ENCODE results near the gene CEP192. TPM values are rescaled to one million over a fixed set of nuclear protein-coding genes. Genes with fewer than 3 reads are reported as not detected.

CEP192 gene, protein sequence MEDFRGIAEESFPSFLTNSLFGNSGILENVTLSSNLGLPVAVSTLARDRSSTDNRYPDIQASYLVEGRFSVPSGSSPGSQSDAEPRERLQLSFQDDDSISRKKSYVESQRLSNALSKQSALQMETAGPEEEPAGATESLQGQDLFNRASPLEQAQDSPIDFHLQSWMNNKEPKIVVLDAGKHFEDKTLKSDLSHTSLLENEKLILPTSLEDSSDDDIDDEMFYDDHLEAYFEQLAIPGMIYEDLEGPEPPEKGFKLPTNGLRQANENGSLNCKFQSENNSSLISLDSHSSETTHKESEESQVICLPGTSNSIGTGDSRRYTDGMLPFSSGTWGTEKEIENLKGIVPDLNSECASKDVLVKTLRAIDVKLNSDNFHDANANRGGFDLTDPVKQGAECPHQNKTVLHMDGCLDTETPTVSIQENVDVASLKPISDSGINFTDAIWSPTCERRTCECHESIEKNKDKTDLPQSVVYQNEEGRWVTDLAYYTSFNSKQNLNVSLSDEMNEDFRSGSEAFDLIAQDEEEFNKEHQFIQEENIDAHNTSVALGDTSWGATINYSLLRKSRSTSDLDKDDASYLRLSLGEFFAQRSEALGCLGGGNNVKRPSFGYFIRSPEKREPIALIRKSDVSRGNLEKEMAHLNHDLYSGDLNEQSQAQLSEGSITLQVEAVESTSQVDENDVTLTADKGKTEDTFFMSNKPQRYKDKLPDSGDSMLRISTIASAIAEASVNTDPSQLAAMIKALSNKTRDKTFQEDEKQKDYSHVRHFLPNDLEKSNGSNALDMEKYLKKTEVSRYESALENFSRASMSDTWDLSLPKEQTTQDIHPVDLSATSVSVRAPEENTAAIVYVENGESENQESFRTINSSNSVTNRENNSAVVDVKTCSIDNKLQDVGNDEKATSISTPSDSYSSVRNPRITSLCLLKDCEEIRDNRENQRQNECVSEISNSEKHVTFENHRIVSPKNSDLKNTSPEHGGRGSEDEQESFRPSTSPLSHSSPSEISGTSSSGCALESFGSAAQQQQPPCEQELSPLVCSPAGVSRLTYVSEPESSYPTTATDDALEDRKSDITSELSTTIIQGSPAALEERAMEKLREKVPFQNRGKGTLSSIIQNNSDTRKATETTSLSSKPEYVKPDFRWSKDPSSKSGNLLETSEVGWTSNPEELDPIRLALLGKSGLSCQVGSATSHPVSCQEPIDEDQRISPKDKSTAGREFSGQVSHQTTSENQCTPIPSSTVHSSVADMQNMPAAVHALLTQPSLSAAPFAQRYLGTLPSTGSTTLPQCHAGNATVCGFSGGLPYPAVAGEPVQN (N-terminal part only)
- 10 to 100 TPM; 20.1 to 27.2 TPM for total RNA-seq

- H3K36me3 ChIP-seq: no peaks in the 10 kb centered on the region
- H3K27me3 ChIP-seq (replicated peaks; ENCODE audit: insufficient read depth): no peaks in the 10 kb centered on the region
- peak within 1 kb of the TSS; percentile 91 for H3K4me3 ChIP-seq
- ATAC-seq (ENCODE audit: insufficient number of reproducible peaks, low FRiP score, low read depth): peak; percentile 100
- peak; percentile 94 for DNase-seq (ENCODE audit: low spot score)
- H3K27ac ChIP-seq: peak within 1 kb of the TSS; percentile 69 to 82
- TF ChIP-seq, protein P1, sequence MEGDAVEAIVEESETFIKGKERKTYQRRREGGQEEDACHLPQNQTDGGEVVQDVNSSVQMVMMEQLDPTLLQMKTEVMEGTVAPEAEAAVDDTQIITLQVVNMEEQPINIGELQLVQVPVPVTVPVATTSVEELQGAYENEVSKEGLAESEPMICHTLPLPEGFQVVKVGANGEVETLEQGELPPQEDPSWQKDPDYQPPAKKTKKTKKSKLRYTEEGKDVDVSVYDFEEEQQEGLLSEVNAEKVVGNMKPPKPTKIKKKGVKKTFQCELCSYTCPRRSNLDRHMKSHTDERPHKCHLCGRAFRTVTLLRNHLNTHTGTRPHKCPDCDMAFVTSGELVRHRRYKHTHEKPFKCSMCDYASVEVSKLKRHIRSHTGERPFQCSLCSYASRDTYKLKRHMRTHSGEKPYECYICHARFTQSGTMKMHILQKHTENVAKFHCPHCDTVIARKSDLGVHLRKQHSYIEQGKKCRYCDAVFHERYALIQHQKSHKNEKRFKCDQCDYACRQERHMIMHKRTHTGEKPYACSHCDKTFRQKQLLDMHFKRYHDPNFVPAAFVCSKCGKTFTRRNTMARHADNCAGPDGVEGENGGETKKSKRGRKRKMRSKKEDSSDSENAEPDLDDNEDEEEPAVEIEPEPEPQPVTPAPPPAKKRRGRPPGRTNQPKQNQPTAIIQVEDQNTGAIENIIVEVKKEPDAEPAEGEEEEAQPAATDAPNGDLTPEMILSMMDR (IDR thresholded peaks at IDR 0.05): no peak
- peaks cover 10 to 16% of the 10 kb centered on the region in 2 donors for H3K4me1 ChIP-seq (ENCODE audit: control insufficient read depth in 1 of 2, low read depth in 2 of 2)
- no peaks in the 10 kb centered on the region for H3K9me3 ChIP-seq
Measured at GRCh38 chr18:12990967-12991820, at the start of gene CEP192. Gene CEP192, plus strand, starts transcription at chr18:12991362. Its CDS starts 8,063 bp downstream, at chr18:12999425.

DNA sequence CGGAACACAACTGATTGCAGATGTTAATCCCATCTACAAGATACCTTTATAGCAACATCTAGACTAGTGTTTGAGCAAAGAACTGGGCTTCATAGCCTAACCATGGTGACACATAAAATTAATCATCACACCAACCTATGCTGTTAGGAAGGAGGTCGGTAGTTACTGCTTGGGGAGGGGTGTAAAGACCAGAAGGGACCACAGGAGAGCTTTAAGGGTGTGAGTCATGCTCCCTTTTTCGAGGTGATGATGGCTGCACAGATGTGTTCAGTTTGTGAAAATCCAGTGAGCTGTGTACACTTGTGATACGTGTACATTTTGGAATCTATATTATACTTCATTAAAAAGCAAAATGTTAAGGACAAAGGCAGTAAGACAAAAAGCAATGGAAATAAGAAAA, 47.9 kb upstream of the CEP192 start:
- no peak for DNase-seq (ENCODE audit: low spot score)

DNA sequence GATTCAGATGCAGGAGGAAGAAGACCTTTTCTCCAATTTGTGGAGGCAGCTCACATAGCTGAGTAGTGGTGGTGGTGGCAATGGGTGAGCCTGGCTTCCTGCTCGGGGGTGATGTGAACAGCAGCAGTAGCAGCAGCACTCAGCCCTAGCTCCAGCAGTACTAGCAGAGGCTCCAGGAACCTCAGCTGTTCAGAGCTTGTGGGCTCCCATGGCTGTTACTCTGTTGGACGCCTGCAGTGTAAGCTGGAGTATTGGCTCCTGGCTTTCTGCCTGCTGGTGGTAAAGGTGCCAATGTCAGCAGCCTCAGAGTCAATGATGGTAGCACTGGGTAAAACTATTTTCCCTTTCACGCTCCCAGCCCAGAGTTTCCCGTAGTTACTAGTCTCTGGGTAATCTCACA, 46.5 kb upstream of the CEP192 start:
- no peaks in the 10 kb centered on the region for H3K9me3 ChIP-seq
- peak overlapping the region; percentile 29 for H3K4me3 ChIP-seq
- TF ChIP-seq, protein P1 (IDR thresholded peaks at IDR 0.05): no peak
- peaks cover 12 to 31% of the 10 kb centered on the region in 2 donors for H3K4me1 ChIP-seq (ENCODE audit: control insufficient read depth in 1 of 2, low read depth in 2 of 2)
- ATAC-seq (ENCODE audit: insufficient number of reproducible peaks, low FRiP score, low read depth) (no peak), DNase-seq (ENCODE audit: low spot score) (peak; percentile 21)
- H3K36me3 ChIP-seq: no peaks in the 10 kb centered on the region
- peak overlapping the region; percentile 98 to 100 for H3K27ac ChIP-seq
- no peaks in the 10 kb centered on the region for H3K27me3 ChIP-seq (replicated peaks; ENCODE audit: insufficient read depth)

More for the DNA sequence above, 47.9 kb upstream of the CEP192 start:
- Histone ChIP-seq H3K27me3 (replicated peaks; ENCODE audit: insufficient read depth) (no peaks in the 10 kb centered on the region), H3K36me3 (no peaks in the 10 kb centered on the region), H3K4me3 (no peak overlapping the region), H3K4me1 (ENCODE audit: control insufficient read depth in 1 of 2, low read depth in 2 of 2) (peaks cover 9 to 25% of the 10 kb centered on the region in 2 donors), H3K9me3 (no peaks in the 10 kb centered on the region), H3K27ac (no peak overlapping the region)
- no peak for ATAC-seq (ENCODE audit: insufficient number of reproducible peaks, low FRiP score, low read depth)
- TF ChIP-seq, protein P1 (IDR thresholded peaks at IDR 0.05): no peak

- ATAC-seq (ENCODE audit: insufficient number of reproducible peaks, low FRiP score, low read depth): peak; percentile 3
- TF ChIP-seq, protein P1 (IDR thresholded peaks at IDR 0.05): no peak
- H3K27me3 ChIP-seq (replicated peaks; ENCODE audit: insufficient read depth): no peaks in the 10 kb centered on the region
- peak overlapping the region; percentile 99 for H3K4me3 ChIP-seq
- peak overlapping the region; percentile 98 to 100 for H3K27ac ChIP-seq
- no peaks in the 10 kb centered on the region for H3K9me3 ChIP-seq
- no peaks in the 10 kb centered on the region for H3K36me3 ChIP-seq
- no peak for DNase-seq (ENCODE audit: low spot score)
- H3K4me1 ChIP-seq (ENCODE audit: control insufficient read depth in 1 of 2, low read depth in 2 of 2): peaks cover 12 to 38% of the 10 kb centered on the region in 2 donors
Measured at GRCh38 chr18:12946549-12947284, 44.4 kb upstream of the CEP192 start.
